HEK293 (cell line): ENCODE measurements around the gene ZNF335.

Source experiments
- RBAK ChIP-seq: fragments of 450-650 bp; formaldehyde crosslinking; IDR thresholded peaks from 2 replicates; pipeline ENCODE4 v1.5.1; 2016; ENCODE audit warnings: missing biosample characterization, missing genetic modification characterization
- SETDB1 ChIP-seq: IDR thresholded peaks from one replicate; pipeline ENCODE4 v1.6.1; 2017; ENCODE audit warnings: mild to moderate bottlenecking, low read length, moderate library complexity, mixed read lengths; ENCODE audit not compliant: insufficient read length
- SP2 ChIP-seq: fragments of 450-650 bp; formaldehyde crosslinking; IDR thresholded peaks from 2 replicates; pipeline ENCODE4 v1.5.1; 2016; ENCODE audit warnings: missing biosample characterization, missing genetic modification characterization
- YY1 ChIP-seq: fragments of 450-650 bp; formaldehyde crosslinking; IDR thresholded peaks from 2 replicates; pipeline ENCODE4 v1.5.1; 2018; ENCODE audit warnings: missing biosample characterization, missing genetic modification characterization
- ZBTB17 ChIP-seq: fragments of 450-650 bp; formaldehyde crosslinking; IDR thresholded peaks from 2 replicates; pipeline ENCODE4 v1.5.1; 2016; ENCODE audit warnings: missing biosample characterization, missing genetic modification characterization
- ZBTB8A ChIP-seq: fragments of 450-650 bp; formaldehyde crosslinking; IDR thresholded peaks from 2 replicates; pipeline ENCODE4 v1.5.1; 2016; ENCODE audit warnings: missing biosample characterization, missing genetic modification characterization
- ZFP41 ChIP-seq: fragments of 450-650 bp; formaldehyde crosslinking; IDR thresholded peaks from 2 replicates; pipeline ENCODE4 v1.5.1; 2016; ENCODE audit warnings: missing biosample characterization, missing genetic modification characterization, borderline replicate concordance
- ZNF184 ChIP-seq: fragments of 450-650 bp; IDR thresholded peaks from 2 replicates; pipeline ENCODE4 v1.5.1; 2018; ENCODE audit warnings: missing biosample characterization, mild to moderate bottlenecking, missing genetic modification characterization
- ZNF19 ChIP-seq: fragments of 450-650 bp; formaldehyde crosslinking; IDR thresholded peaks from 2 replicates; pipeline ENCODE4; 2016; ENCODE audit warnings: missing biosample characterization, missing genetic modification characterization, low read depth
- ZNF433 ChIP-seq: fragments of 450-650 bp; formaldehyde crosslinking; IDR thresholded peaks from 2 replicates; pipeline ENCODE4 v1.5.1; 2016; ENCODE audit warnings: missing biosample characterization, missing genetic modification characterization, low read depth
- ZNF501 ChIP-seq: fragments of 450-650 bp; formaldehyde crosslinking; IDR thresholded peaks from 2 replicates; pipeline ENCODE4 v1.5.1; 2016; ENCODE audit warnings: missing biosample characterization, missing genetic modification characterization
- ZNF791 ChIP-seq: fragments of 450-650 bp; formaldehyde crosslinking; IDR thresholded peaks from 2 replicates; pipeline ENCODE4 v1.5.1; 2016; ENCODE audit warnings: missing biosample characterization, missing genetic modification characterization
- TF ChIP-seq, protein P1 (sequence below): fragments of 450-650 bp; formaldehyde crosslinking; IDR thresholded peaks from 2 replicates; pipeline ENCODE4 v1.5.1; 2016; ENCODE audit warnings: missing biosample characterization, missing genetic modification characterization, borderline replicate concordance
- TF ChIP-seq, protein P2 (sequence below): fragments of 450-650 bp; formaldehyde crosslinking; IDR thresholded peaks from 2 replicates; pipeline ENCODE4 v1.5.1; 2016; ENCODE audit warnings: missing biosample characterization, missing genetic modification characterization

DNA sequence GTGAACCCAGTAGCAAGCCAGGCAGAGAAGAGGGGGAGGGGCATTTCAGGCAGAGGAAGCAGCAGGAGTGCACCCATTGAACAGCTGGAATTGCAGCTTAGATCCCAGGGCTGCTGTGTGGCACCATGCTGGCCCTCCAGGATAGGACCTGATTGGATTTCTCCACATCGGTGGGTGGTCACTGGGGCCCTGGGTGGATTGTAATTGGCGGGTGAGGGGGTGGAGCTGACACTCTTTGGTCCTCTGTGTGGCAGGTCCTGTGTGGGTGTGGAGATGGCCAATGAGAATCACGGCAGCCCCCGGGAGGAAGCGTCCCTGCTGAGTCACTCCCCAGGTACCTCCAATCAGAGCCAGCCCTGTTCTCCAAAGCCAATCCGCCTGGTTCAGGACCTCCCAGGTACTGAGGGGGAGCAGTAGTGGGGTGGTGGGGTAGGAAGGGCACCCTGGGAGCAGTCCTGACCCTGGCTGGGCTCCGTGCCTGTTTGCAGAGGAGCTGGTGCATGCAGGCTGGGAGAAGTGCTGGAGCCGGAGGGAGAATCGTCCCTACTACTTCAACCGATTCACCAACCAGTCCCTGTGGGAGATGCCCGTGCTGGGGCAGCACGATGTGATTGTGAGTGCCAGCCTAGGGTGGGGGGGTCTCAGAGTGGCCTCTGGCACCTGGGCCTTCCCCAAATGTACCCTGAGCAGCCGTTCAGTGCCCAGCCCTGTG is 33.1 kb downstream of the ZNF335 start:
- no peak for TF ChIP-seq ZNF501 (tag by site-specific recombination)
- TF ChIP-seq, protein P1, sequence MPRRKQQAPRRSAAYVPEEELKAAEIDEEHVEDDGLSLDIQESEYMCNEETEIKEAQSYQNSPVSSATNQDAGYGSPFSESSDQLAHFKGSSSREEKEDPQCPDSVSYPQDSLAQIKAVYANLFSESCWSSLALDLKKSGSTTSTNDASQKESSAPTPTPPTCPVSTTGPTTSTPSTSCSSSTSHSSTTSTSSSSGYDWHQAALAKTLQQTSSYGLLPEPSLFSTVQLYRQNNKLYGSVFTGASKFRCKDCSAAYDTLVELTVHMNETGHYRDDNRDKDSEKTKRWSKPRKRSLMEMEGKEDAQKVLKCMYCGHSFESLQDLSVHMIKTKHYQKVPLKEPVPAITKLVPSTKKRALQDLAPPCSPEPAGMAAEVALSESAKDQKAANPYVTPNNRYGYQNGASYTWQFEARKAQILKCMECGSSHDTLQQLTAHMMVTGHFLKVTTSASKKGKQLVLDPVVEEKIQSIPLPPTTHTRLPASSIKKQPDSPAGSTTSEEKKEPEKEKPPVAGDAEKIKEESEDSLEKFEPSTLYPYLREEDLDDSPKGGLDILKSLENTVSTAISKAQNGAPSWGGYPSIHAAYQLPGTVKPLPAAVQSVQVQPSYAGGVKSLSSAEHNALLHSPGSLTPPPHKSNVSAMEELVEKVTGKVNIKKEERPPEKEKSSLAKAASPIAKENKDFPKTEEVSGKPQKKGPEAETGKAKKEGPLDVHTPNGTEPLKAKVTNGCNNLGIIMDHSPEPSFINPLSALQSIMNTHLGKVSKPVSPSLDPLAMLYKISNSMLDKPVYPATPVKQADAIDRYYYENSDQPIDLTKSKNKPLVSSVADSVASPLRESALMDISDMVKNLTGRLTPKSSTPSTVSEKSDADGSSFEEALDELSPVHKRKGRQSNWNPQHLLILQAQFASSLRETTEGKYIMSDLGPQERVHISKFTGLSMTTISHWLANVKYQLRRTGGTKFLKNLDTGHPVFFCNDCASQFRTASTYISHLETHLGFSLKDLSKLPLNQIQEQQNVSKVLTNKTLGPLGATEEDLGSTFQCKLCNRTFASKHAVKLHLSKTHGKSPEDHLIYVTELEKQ (tag by site-specific recombination), result no peak
- TF ChIP-seq, protein P2, sequence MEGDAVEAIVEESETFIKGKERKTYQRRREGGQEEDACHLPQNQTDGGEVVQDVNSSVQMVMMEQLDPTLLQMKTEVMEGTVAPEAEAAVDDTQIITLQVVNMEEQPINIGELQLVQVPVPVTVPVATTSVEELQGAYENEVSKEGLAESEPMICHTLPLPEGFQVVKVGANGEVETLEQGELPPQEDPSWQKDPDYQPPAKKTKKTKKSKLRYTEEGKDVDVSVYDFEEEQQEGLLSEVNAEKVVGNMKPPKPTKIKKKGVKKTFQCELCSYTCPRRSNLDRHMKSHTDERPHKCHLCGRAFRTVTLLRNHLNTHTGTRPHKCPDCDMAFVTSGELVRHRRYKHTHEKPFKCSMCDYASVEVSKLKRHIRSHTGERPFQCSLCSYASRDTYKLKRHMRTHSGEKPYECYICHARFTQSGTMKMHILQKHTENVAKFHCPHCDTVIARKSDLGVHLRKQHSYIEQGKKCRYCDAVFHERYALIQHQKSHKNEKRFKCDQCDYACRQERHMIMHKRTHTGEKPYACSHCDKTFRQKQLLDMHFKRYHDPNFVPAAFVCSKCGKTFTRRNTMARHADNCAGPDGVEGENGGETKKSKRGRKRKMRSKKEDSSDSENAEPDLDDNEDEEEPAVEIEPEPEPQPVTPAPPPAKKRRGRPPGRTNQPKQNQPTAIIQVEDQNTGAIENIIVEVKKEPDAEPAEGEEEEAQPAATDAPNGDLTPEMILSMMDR, result no peak
- TF ChIP-seq ZBTB8A (tag by site-specific recombination), result no peak
- no peak for TF ChIP-seq ZBTB17 (tag by site-specific recombination)
- no peak for TF ChIP-seq ZNF433 (tag by site-specific recombination)
- TF ChIP-seq RBAK (tag by site-specific recombination), result no peak
- no peak for TF ChIP-seq ZNF19 (tag by site-specific recombination)
- no peak for TF ChIP-seq YY1 (tag by site-specific recombination)
- TF ChIP-seq SP2 (tag by site-specific recombination), result peak; percentile 67
- no peak for TF ChIP-seq ZNF184 (tag by site-specific recombination)
- TF ChIP-seq ZNF791, result no peak
- TF ChIP-seq ZFP41 (tag by site-specific recombination), result no peak
- no peak for TF ChIP-seq SETDB1
